NCI-H187 treated with DMSO at 0.1 percent for 48 hours (cell line): ENCODE data around the gene ZNF652.
"Not testable (repeated sequence)": the region's sequence is repeated elsewhere in the genome, so short reads cannot be mapped to it uniquely, and the experiment has no call there.

Experiments
- DNase-seq: peaks from one replicate; lab custom pipeline; 2025; lab: John Stamatoyannopoulos, UW

The ZNF652 gene

DNA sequence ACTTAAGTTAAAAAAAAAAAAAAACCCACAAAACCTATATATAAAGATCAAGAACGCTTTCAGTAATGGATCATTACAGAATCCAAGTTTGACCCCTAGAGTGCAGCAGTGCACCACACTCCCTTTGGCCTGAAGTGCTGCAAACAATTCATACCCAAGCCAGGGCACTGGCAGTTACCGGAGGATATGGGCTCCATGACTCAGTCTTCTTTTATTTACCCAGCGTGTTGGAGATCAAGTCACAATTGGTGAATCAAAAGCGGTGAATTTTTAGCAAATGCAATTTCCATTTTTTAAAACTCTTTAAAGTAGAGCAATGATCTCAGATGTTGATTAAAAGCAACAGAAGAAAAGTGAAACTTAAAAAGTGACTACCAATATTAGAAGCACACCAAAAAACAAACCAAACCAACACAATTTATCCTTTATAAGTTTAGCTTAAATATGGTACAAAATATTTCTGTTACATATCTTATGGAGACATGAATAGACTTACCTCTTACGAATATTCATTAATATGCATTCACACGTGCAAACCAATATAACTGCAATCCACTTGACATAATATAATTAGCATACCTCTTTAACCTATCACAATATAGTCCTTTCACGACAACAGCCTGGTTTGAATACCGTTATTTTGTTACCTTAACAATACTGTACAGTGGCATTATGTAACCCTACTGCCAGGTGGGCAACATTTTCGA, 46.3 kb downstream of the ZNF652 start:
- DNase-seq, result no peak

DNA sequence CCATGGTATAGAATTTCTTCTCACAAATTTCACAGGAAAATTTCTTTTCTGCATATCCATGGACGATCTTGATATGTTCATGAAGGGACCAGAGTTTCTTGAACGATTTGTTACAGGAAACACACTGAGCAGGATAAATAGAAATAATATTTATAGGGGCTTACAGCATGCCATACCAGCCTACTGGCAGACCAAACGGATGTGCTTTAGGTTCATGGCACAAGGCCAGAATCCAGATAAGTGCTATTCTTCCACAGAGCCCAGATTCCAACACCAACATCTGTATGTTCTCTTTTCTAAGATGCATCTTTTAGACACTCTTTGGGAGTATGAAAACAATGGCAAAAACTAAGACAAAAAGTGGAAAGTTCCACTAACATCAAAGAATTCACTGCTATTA, 49.3 kb downstream of the ZNF652 start:
- no peak for DNase-seq

DNA sequence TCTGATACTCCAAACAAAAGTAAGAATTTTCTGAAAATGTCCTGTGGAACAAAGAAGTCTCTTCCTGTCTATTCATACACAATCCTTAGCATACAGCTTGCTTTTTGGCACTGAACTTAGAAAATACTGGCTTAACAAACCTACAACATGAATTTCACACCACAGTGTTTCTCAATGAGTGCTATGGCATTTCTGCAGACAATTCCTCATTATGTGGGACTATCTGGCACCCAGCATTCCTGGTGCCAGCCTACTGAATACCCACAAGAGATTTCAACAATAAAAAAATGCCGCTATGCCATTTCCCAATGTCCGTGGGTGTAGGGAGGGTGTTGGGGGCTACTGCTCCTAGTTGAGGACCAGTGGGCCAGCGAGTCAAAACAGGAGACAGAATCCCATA, 62.1 kb downstream of the ZNF652 start:
- DNase-seq, result no peak

DNA sequence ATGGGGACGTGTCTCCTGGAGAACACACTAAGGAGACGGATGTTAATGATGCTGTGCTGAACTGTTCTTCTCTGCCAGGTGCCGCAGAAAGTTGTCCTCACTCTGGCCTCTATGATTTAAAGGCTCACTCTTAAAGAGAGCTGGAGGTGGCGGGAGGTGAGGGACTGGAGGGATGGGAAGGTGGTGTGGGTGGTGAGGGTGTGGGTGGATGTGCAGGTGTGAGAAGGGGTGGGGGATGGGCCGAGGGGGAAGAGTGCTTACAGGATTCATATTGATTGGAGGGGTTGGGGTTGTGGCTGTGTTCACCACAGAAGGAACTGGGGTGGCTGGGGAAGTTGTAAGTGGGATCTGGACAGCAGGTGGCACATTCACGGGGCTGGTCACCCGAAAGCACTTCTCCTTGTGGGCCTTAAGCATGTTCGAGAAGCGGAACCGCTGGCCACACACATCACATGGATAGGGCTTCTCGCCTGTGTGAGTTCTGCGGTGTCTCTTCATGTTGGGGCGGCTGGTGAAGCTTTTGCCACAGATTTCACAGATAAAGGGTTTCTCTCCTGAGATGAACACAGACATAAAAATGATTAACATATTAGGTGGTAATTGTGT, 63.6 kb downstream of the ZNF652 start:
- DNase-seq, result no peak

DNA sequence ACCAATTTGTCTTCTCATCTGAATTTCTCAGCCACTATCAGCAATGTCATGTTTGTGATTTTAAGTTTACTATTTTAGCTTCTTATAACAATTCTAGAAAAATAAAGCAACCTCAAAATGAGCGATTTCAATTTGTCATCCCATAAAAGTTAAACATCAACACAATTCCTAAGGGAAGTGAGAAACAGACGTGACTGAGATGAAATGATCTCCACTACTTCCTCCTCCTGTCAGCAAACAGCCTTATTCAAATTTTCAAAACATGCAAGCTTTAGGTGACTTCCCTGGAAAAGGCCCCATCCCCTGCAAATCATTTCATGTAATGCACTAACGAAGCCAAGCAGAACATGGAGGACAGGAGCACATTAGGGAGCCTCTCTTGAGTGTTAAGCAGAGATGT, 64.9 kb downstream of the ZNF652 start:
- no peak for DNase-seq

DNA sequence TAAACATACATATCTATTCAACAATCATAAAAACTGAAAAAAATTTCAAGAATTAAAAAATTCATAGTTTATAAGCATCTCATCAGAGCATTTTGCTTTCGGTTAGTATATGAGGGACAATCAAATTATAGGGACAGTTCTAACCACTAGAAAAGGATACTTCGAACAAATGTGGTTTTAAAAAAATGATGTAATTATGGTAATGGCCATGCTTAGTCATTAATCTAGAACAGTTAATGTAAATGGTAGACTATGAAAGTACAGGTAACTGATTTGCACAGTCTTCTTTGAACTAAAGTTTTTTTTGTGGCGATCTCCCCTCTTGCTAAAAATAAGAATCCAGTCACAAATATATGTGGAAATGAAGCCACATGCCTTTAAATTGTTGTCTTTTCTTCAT, 67.9 kb downstream of the ZNF652 start:
- no peak for DNase-seq

DNA sequence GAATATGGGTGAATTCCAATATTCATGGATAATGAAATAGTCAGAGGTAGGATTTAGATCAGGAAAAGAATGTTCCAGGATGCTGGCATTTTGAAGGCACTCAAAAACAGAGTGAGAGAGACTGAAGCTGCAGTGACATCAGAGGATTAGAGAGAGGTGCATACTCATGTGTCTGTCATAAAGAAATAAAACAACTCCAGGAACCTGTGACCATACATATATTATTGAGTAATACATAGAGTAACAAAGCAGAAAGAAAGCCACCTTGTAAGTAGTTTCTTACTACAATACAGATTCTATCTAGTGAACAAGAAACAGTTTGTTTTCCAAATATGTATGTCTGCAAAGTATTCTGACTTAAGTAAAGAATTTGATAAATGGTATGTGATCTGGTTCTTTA, 69.1 kb downstream of the ZNF652 start:
- no peak for DNase-seq

DNA sequence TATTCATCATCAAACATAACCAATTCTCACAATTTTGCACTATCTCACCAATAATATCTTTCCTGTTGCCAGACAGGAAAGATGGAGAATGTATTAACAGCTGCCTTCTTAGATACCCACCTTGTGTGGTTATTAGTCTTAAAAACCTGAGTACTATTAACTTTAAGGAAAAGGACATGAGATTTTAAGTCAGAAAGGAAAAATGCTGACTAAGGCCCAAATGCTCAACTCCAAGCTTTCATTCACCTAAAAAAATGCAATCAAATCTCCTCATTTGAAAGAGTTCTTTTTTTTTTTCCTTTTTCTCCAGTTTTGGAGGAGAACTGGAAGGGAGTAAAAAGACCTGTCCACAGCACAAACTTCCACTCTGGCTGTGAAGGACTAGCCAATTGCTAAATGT, 70.1 kb downstream of the ZNF652 start:
- no peak for DNase-seq

DNA sequence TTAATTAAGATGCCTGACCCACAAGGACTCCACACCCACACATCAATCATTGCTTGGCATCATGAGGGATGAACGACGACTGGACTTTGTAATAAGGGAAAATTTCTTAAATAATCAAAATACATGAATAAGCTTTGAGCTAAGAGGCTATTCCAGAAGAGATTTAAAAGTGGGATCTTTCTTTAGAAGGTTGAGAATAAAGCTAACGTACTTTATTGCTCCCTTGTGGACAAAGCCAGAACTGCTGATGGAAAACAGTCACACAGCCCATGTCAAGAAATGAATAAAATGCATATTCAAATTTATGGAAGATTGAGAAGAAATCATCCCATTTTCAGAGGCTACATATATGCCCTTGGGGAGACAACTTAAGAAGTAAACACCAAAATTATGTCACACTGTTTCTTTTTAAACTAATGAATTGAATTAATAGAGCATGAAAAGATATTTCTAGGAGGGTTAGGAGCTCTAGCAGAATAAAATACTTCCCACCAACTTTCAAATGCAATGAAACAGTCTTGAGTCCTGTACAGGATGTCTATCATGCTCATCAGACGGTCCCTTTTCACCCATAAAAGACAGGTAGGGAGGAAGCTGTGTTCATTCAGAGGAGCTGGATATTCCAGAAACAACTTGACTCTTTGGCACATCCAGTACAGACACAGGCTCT, 71.2 kb downstream of the ZNF652 start:
- no peak for DNase-seq

DNA sequence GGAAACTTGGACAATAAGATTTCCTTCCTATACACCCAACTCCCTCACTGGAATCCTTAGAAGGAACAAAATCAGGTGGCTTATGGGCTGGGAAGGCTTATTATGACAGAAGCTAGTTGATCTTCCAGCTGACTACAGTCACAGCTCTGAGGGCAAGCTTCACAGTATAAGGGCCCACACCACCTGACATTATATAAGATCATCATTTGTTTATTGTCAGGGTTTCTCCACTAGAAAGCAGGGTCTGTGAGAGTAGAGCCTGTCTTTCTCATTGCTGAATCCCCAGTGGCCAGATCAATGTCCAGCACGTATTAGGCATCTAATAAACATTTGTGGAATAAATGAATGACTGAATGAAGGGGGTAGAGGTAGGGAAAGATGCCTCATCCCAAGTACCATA, 73.7 kb downstream of the ZNF652 start:
- DNase-seq, result no peak

DNA sequence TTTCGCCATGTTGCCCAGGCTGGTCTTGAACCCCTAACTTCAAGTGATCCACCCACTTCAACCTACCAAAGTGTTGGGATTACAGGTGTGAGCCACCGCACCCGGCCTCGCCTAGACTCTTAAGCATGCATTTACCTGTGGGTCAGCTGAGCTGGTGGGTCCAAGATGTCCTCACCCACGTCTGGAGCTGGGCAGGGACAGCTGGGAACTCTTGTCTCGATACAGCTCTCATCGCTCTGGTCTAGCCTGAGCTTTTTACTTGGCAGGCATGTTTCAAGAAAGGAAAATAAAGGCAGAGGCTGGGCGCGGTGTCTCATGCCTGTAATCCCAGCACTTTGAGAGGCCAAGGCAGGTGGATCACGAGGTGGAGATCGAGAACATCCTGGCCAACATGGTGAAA, 74.6 kb downstream of the ZNF652 start:
- DNase-seq, result no peak

DNA sequence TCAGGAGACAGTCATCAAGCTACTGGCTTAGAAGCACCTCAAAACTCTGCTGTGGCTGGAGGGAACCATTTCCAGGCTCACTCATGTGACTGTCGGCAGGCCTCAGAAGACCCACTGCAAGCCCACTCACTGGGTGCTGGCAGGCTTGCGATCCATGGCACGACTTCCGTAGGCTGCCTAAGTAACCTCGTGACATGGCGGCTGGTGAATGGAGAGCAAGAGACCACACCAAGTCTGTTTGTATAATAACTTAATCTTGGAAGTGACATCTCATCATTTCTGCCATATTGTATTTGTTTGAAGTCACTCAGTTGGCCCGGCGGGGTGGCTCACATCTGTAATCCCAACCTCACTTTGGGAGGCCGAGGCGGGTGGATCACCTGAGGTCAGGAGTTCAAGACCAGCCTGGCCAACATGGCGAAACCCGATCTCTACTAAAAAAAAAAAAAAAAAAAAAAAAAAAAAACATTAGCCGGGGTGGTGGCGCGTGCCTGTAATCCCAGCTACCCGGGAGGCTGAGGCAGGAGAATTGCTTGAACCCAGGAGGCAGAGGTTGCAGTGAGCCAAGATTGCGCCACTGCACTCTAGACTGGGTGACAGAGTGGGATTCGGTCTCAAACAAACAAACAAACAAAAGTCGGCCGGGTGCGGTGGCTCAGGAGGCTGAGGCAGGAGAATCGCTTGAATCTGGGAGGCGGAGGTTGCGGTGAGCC, 75.6 kb downstream of the ZNF652 start:
- DNase-seq, result not testable (repeated sequence)

DNA sequence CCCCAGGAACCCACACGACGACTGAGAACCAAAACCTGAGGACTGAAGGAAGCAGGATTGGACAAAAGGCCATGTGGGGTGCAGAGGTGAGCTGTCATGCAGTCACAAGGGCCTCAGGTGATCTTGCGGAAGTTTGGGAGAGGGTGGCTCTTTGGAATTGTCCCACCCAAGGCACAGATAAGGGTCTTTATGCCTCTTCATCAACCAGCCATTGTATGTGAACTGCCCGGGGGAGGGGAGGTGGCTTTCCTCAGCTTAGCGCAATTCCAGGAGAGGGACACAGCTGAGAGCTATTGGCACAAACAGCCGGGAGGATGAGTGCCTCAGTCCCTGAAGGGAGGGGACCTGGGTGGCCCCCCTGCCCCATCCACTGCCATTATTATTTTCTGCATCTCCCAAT, 76.3 kb downstream of the ZNF652 start:
- DNase-seq, result no peak

DNA sequence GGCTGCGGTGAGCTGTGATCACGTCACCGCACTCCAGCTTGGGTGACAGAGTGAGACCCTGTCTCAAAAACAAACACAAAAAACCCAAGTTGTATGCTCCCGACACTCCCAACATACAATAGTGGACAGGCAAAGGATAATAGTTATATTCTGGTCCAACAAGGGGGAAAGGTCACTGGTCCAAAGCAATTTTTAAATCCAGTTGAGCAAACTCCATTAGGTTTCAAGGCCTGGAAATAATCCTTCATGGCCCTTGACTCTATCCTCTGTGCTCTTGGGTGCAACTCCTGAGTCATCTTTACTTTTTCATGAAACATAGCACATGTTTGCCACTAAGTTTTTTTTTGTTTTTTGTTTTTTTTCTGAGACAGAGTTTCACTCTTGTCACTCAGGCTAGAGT, 81.1 kb downstream of the ZNF652 start:
- DNase-seq, result no peak

DNA sequence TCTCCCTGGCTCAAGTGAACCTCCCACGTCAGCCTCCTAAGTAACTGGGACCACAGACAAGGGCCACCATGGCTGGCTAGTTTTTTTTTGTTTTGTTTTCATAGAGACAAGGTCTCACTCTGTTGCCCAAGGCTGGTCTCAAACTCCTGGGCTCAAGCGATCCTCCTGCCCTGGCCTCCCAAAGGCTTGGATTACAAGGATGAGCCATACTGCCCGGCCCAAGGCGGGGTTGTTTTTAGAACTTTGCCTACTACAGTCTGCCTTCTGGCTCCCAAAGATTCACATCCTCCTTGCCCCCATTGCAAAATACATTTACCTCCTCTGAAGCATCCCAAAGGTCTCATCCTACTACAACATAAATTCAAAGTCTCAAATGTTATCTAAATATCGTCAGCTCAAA, 82.0 kb downstream of the ZNF652 start:
- DNase-seq, result no peak

DNA sequence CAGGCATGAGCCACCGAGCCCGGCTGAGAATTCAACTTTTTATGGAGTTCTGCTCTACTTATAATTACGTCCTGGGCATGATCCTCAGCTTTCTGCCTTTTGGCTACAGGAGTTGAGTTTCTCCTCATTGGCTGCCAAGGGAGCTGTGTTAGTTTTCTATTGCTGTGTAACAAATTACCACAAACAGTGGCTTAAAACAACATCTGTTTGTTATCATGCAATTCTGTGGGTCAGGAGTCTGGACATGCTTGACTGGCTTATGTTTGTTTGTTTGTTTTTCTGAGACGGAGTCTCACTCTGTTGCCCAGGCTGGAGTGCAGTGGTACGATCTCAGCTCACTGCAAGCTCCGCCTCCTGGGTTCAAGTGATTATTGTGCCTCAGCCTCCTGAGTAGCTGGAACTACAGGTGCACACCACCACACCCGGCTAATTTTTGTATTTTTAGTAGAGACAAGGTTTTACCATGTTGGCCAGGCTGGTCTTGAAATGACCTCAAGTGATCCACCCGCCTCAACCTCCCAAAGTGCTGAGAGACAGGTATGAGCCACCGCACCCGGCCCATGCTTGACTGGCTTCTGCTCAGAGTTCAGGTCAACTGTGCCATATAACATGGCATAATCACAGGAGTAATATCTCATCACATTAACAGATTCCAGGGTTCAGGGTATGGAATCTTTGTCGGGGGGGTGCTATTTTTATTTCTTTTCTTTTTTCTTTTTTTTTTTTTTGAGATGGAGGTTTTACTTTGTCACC, 82.6 kb downstream of the ZNF652 start:
- not testable (repeated sequence) for DNase-seq

DNA sequence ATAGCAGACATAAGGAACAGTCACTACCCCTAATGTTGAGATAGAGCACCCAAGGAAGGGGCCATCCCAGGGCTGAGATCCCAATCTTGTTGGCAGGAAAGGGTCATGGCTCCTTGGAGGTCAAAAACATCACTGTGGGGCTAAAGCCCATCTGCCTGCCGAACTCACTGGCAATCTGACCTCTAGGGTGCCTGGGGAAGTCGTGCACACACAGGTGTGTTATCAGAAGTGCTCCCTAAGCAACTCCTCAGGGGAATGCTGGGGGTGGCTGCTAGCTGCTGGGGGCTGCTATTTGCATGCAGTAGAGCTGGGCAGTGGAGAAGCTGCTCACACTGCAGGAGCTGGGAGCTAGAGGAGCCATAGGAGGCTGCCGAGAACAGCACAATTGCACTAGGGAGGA, 84.0 kb downstream of the ZNF652 start:
- DNase-seq, result no peak

DNA sequence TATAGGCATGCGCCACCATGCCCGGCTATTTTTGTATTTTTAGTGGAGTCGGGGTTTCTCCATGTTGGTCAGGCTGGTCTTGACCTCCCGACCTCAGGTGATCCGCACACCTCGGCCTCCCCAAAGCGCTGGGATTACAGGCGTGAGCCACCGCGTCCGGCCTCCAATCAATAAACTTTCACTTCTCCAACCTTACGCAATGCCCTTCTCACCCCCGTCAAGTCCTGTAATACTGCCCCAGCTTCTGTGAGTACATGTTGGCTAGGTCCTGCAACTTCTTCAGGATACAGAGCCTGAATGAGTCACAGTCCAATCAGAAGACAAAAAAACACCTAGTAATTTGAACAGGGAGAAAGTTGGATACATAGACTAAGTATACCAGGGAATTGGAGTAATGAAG, 84.4 kb downstream of the ZNF652 start:
- DNase-seq, result no peak

DNA sequence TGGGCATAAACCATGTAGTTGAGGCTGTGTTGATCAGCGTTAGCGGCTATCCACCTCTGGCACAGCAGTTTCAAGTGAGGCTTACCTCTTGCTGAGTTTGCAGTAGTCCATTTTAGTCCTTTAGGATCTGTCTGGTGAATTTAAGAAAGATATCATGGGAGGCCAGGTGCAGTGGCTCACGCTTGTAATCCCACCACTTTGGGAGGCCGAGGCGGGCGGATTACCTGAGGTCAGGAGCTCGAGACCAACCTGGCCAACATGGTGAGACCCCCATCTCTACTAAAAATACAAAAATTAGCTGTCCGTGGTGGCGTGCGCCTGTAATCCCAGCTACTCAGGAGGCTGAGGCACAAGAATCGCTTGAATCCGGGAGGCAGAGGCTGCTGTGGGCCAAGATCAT, 86.1 kb downstream of the ZNF652 start:
- DNase-seq, result not testable (repeated sequence)

DNA sequence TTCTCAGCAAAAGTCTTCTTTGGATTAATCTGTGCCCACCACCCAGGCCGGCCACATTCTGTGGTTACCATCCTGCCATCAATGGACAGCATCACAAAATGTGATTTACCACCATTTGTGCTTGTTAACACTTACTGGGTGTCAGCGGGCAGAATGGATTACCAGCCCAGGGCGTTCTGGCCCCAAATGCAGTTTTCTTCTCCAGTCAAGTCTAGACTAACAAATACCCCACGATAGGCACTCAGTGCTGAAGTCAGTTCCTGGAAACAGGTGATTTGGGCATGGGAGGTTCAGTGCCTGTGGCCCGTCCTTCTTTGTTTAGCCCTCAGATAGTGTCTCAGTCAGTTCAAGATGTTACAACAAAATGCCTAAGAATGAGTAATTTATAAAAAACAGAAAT, 92.7 kb downstream of the ZNF652 start:
- DNase-seq, result no peak

DNA sequence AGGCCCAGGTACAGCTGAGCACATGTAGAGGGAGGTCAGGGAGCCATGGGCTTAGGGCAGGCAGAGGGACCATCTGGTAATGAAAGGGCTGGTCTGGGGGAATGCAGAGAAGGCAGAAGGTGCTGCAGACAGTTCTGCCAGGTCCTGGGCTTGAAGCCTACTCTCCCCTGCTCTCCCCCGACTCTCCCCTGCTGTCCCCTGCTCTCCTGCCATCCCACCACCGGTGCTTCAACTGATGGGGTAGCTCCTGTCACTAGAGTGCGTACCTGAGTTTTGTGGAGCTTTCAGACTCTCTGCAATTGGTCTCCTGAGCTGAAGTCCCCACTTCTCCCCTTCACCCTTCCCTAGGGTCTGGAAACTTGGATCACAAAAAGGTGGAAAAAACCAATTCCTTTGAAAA, 94.1 kb downstream of the ZNF652 start:
- no peak for DNase-seq

DNA sequence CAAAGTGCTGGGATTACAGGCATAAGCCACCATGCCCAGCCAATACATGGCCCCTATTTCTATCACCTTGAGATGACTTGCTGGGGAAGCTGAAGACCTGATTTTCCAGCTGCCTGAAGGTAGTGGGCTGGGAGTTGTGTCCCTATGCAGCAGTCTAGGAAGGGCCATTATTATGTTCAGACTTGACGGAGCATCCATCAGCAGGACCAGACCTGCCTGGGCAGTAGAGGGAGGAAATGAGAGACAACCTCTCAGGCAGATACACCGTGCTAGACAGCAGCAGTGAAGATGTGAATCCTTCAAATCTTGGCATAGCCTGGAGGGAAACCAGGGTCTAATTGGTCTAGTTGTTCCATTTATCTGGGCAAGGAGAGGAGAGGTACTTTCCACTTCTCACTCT, 95.8 kb downstream of the ZNF652 start:
- DNase-seq, result no peak
